Endothelial cell of coronary artery (primary cell): ENCODE data around the gene AFTPH. TPM values are rescaled to one million over a fixed set of nuclear protein-coding genes. Genes with fewer than 3 reads are reported as not detected.

Experiments
- total RNA-seq: library from RNA; depleted of rRNA; stranded (reverse); fragments of >200 nt; gene quantifications from 2 replicates; pipeline ENCODE4 v1.2.3, GENCODE V29; 2014

AFTPH gene
- 26.8 and 32.3 TPM in 2 replicates for total RNA-seq

GRCh38 chr2:64523666-64524603, at the start of gene AFTPH:
TSS of gene AFTPH (plus strand) at chr2:64524328. CDS start at chr2:64551475, 27,147 bp downstream.

Other genes with a start within 250 kb of the AFTPH start
- gene LGALSL, start 70.2 kb upstream of the AFTPH start, total RNA-seq: 3.1 and 4.2 TPM in 2 replicates
- 2.4 and 4.7 TPM in 2 replicates for gene SERTAD2, start 129.6 kb downstream of the AFTPH start, total RNA-seq